ENCODE data around the gene CD248. TPM values are rescaled to one million over a fixed set of nuclear protein-coding genes. Genes with fewer than 3 reads are reported as not detected.

Gene CD248
- total RNA-seq, 1 donor from 2014 or later: 0.22 TPM

- POLR2A ChIA-PET: interaction anchor here (0.6 kb wide), 1 partner anchor 56 kb away, joined by 4 read pairs; no protein-coding TSS in a partner anchor
- TF ChIP-seq CTCF (IDR thresholded peaks at IDR 0.05): no peak
- ATAC-seq (ENCODE audit: low read depth) (no peak), DNase-seq (no peak)
- no peak overlapping the region for H3K4me3 Mint-ChIP-seq
- no peak overlapping the region for H3K27ac Mint-ChIP-seq
- H3K4me1 Mint-ChIP-seq: peaks cover 29% of the 10 kb centered on the region
- H3K36me3 Mint-ChIP-seq (ENCODE audit: low read depth): peaks cover 12% of the 10 kb centered on the region
- no peaks in the 10 kb centered on the region for H3K9me3 Mint-ChIP-seq
- CTCF ChIA-PET: interaction anchor here (6.2 kb wide), 1 partner anchor 22 kb away, joined by 67 read pairs; no protein-coding TSS in a partner anchor
- intact Hi-C loops (cut with micrococcal nuclease): no loop called here
- H3K27me3 Mint-ChIP-seq: peaks cover 6% of the 10 kb centered on the region
Observed at GRCh38 chr11:66333220-66333877, 16.5 kb upstream of the CD248 start.

GRCh38 chr11:66332371-66333219 lies 15.8 kb upstream of the CD248 start:
- ChIA-PET CTCF (interaction anchor here (6.2 kb wide), 1 partner anchor 21 kb away, joined by 67 read pairs; no protein-coding TSS in a partner anchor), POLR2A (interaction anchor here (0.6 kb wide), 1 partner anchor 57 kb away, joined by 4 read pairs; no protein-coding TSS in a partner anchor)
- peaks cover 8% of the 10 kb centered on the region for H3K36me3 Mint-ChIP-seq (ENCODE audit: low read depth)
- no peaks in the 10 kb centered on the region for H3K9me3 Mint-ChIP-seq
- no peak overlapping the region for H3K27ac Mint-ChIP-seq
- intact Hi-C loops (cut with micrococcal nuclease): no loop called here
- DNase-seq: no peak
- H3K4me1 Mint-ChIP-seq: peaks cover 34% of the 10 kb centered on the region
- no peak for ATAC-seq (ENCODE audit: low read depth)
- TF ChIP-seq CTCF (IDR thresholded peaks at IDR 0.05): no peak
- H3K27me3 Mint-ChIP-seq: peaks cover 6% of the 10 kb centered on the region
- no peak overlapping the region for H3K4me3 Mint-ChIP-seq

- Mint-ChIP-seq H3K9me3 (no peaks in the 10 kb centered on the region), H3K36me3 (ENCODE audit: low read depth) (no peaks in the 10 kb centered on the region), H3K27ac (no peak overlapping the region), H3K4me1 (peaks cover 30% of the 10 kb centered on the region), H3K4me3 (no peak overlapping the region), H3K27me3 (peaks cover 6% of the 10 kb centered on the region)
- CTCF ChIA-PET: interaction anchor here (6.2 kb wide), 1 partner anchor 20 kb away, joined by 67 read pairs; no protein-coding TSS in a partner anchor
- intact Hi-C loops (cut with micrococcal nuclease): no loop called here
- POLR2A ChIA-PET: interaction anchor here (1.1 kb wide), 1 partner anchor 19 kb away, joined by 4 read pairs; no protein-coding TSS in a partner anchor
- DNase-seq (no peak), ATAC-seq (ENCODE audit: low read depth) (no peak)
- TF ChIP-seq CTCF (IDR thresholded peaks at IDR 0.05): no peak
Observed at GRCh38 chr11:66331542-66332370, 14.9 kb upstream of the CD248 start.

GRCh38 chr11:66330931-66331330 lies 14.1 kb upstream of the CD248 start:
- Mint-ChIP-seq H3K4me3 (no peak overlapping the region), H3K27me3 (peaks cover 4% of the 10 kb centered on the region), H3K9me3 (no peaks in the 10 kb centered on the region), H3K27ac (no peak overlapping the region), H3K36me3 (ENCODE audit: low read depth) (no peaks in the 10 kb centered on the region), H3K4me1 (peaks cover 27% of the 10 kb centered on the region)
- TF ChIP-seq CTCF (IDR thresholded peaks at IDR 0.05): no peak
- ChIA-PET CTCF (interaction anchor here (6.2 kb wide), 1 partner anchor 19 kb away, joined by 67 read pairs; no protein-coding TSS in a partner anchor), POLR2A (interaction anchor here (1.1 to 1.5 kb wide), 2 partner anchors 18 to 20 kb away, joined by 4 read pairs; no protein-coding TSS in a partner anchor)
- intact Hi-C loops (cut with micrococcal nuclease): no loop called here
- DNase-seq: no peak
- no peak for ATAC-seq (ENCODE audit: low read depth)

Data from activated B cell treated with CpG ODN at 0.5 μM for 24 hours (primary cell).